Lower lobe of right lung (tissue), 2 donors: Measurements from ENCODE around the gene CALHM5. TPM values are rescaled to one million over a fixed set of nuclear protein-coding genes. Genes with fewer than 3 reads are reported as not detected.

Experiments used
- ATAC-seq, 2 donors: fragments of 200-7000 bp; cut with Tn5 transposase; one replicate each; pipeline ENCODE4 v1.9.1; 2020 to 2022; ENCODE audit warnings: mild to moderate bottlenecking in 2 of 2, moderate library complexity in 2 of 2
- DNase-seq: peaks from one replicate; pipeline ENCODE4 v3.0.0-alpha.2; 2020
- H3K27ac ChIP-seq: fragments of 200-600 bp; one replicate; pipeline ENCODE4 v1.8.0; 2022
- H3K27me3 ChIP-seq: fragments of 200-600 bp; one replicate; pipeline ENCODE4 v1.8.0; 2022; ENCODE audit warnings: low read depth
- H3K36me3 ChIP-seq: fragments of 200-600 bp; one replicate; pipeline ENCODE4 v1.8.0; 2022; ENCODE audit warnings: mild to moderate bottlenecking
- H3K4me1 ChIP-seq: fragments of 200-600 bp; one replicate; pipeline ENCODE4 v1.8.0; 2022
- H3K4me3 ChIP-seq: fragments of 200-600 bp; one replicate; pipeline ENCODE4 v1.8.0; 2022; ENCODE audit warnings: mild to moderate bottlenecking
- H3K9me3 ChIP-seq: fragments of 200-600 bp; one replicate; pipeline ENCODE4 v1.8.0; 2022
- CTCF ChIP-seq: fragments of 200-600 bp; IDR thresholded peaks from one replicate; pipeline ENCODE4 v1.8.0; 2022; ENCODE audit warnings: antibody characterized with exemption, mild to moderate bottlenecking
- intact Hi-C: fragments of 100-400 bp; cut with DNase I; formaldehyde crosslinking; loops from one replicate; pipeline ENCODE4 v1.11.0; 2022
- total RNA-seq: library from RNA; stranded (reverse); fragmentation: NEBNext Ultra II Directional; extraction: Animal tissue kit (Norgen Biotek cat#: 25700); gene quantifications from one replicate; pipeline ENCODE4 v1.2.1, GENCODE V29; 2021
- donor health status: DM: no; HTN: yes; CAD: no; lungs with severe emphysema.

The CALHM5 gene
- total RNA-seq, 1 donor from 2014 or later: 1.9 TPM

GRCh38 chr6:116512111-116512559, 696 bp downstream of the CALHM5 start:
- no peak for ATAC-seq
- peak overlapping the region; percentile 45 for H3K4me3 ChIP-seq
- H3K4me1 ChIP-seq: peaks cover 16% of the 10 kb centered on the region
- no peak for DNase-seq
- no peaks in the 10 kb centered on the region for H3K9me3 ChIP-seq
- H3K36me3 ChIP-seq: peaks cover 6% of the 10 kb centered on the region
- no peak for TF ChIP-seq CTCF
- no peaks in the 10 kb centered on the region for H3K27me3 ChIP-seq
- intact Hi-C loops: no loop called here
- H3K27ac ChIP-seq: peak overlapping the region; percentile 77

GRCh38 chr6:116512734-116513133, 1.3 kb downstream of the CALHM5 start:
- Histone ChIP-seq H3K4me1 (peaks cover 16% of the 10 kb centered on the region), H3K9me3 (no peaks in the 10 kb centered on the region), H3K4me3 (peak overlapping the region; percentile 45), H3K36me3 (peaks cover 6% of the 10 kb centered on the region), H3K27me3 (no peaks in the 10 kb centered on the region), H3K27ac (peak overlapping the region; percentile 77)
- no peak for DNase-seq
- TF ChIP-seq CTCF: no peak
- intact Hi-C loops: no loop called here
- ATAC-seq: no peak

GRCh38 chr6:116513224-116513875, 1.9 kb downstream of the CALHM5 start:
- no peaks in the 10 kb centered on the region for H3K9me3 ChIP-seq
- ATAC-seq (no peak), DNase-seq (no peak)
- peaks cover 16% of the 10 kb centered on the region for H3K4me1 ChIP-seq
- peak overlapping the region; percentile 45 for H3K4me3 ChIP-seq
- peaks cover 6% of the 10 kb centered on the region for H3K36me3 ChIP-seq
- H3K27ac ChIP-seq: peak overlapping the region; percentile 77
- intact Hi-C loops: no loop called here
- no peaks in the 10 kb centered on the region for H3K27me3 ChIP-seq
- TF ChIP-seq CTCF: no peak

- no peaks in the 10 kb centered on the region for H3K9me3 ChIP-seq
- no peak overlapping the region for H3K27ac ChIP-seq
- ATAC-seq (no peak), DNase-seq (no peak)
- TF ChIP-seq CTCF: no peak
- H3K27me3 ChIP-seq: no peaks in the 10 kb centered on the region
- H3K4me1 ChIP-seq: peaks cover 16% of the 10 kb centered on the region
- no peak overlapping the region for H3K4me3 ChIP-seq
- H3K36me3 ChIP-seq: peaks cover 6% of the 10 kb centered on the region
- intact Hi-C loops: no loop called here
Observed at GRCh38 chr6:116514111-116514510, 2.7 kb downstream of the CALHM5 start.

GRCh38 chr6:116515141-116515540, 3.7 kb downstream of the CALHM5 start:
- H3K4me1 ChIP-seq: peaks cover 16% of the 10 kb centered on the region
- ATAC-seq (no peak), DNase-seq (no peak)
- peaks cover 6% of the 10 kb centered on the region for H3K36me3 ChIP-seq
- H3K27me3 ChIP-seq: no peaks in the 10 kb centered on the region
- no peak overlapping the region for H3K4me3 ChIP-seq
- H3K27ac ChIP-seq: no peak overlapping the region
- H3K9me3 ChIP-seq: no peaks in the 10 kb centered on the region
- intact Hi-C loops: no loop called here
- TF ChIP-seq CTCF: no peak
